SK-N-SH (cell line): ENCODE results near the gene ZNF518A. TPM values are rescaled to one million over a fixed set of nuclear protein-coding genes. Genes with fewer than 3 reads are reported as not detected.

Experiments
- CTCF ChIA-PET: fragments of 300-600, 350-600 bp; formaldehyde crosslinking; extraction: SDS; loops from one replicate; lab custom pipeline; 2021; lab: Yijun Ruan, JAX
- POLR2A ChIA-PET: fragments of 350-600 bp; sonication (Branson Sonifier 250); formaldehyde crosslinking; extraction: SDS; loops from one replicate; lab custom pipeline; 2020; ENCODE audit warnings: antibody characterized with exemption, inconsistent platforms; lab: Yijun Ruan, JAX
- DNase-seq: peaks from one replicate; pipeline ENCODE4 v3.0.0; 2012
- H2AFZ ChIP-seq: fragments of 200-600 bp; sonication (generic); 2 replicates; pipeline ENCODE4 v1.8.1; 2016; ENCODE audit warnings: antibody characterized with exemption, mild to moderate bottlenecking, low read depth
- H3F3A ChIP-seq: fragments of 200-600 bp; sonication (generic); replicated peaks from 2 replicates; pipeline ENCODE3; 2016; ENCODE audit warnings: antibody characterized with exemption, mild to moderate bottlenecking; ENCODE audit not compliant: insufficient read depth
- H3K27ac ChIP-seq, 2 experiments: fragments of 200-500 bp in 1 of 2; fragments of 200-600 bp in 1 of 2; sonication (Bioruptor generic) in 1 of 2; sonication (generic), shearing (Covaris generic) in 1 of 2; 2 replicates each; pipeline versions ENCODE4 v1.5.1 to v1.6.1; 2014 to 2016; ENCODE audit warnings: low read depth in 2 of 2, inconsistent platforms in 1 of 2, low read length in 1 of 2, mild to moderate bottlenecking in 1 of 2, mixed read lengths in 1 of 2
- H3K27me3 ChIP-seq: fragments of 200-600 bp; sonication (generic), shearing (Covaris generic); 2 replicates; pipeline ENCODE4 v1.6.1; 2016; ENCODE audit warnings: mixed run types; ENCODE audit not compliant: insufficient read depth
- H3K36me3 ChIP-seq, 2 experiments: fragments of 200-500 bp in 1 of 2; fragments of 200-600 bp in 1 of 2; sonication (Bioruptor generic) in 1 of 2; sonication (generic) in 1 of 2; replicated peaks in 1 of 2; 2 replicates each; pipeline versions ENCODE3 to v1.5.1; 2014 to 2016; ENCODE audit warnings: low read length in 1 of 2, mild to moderate bottlenecking in 1 of 2; ENCODE audit not compliant: insufficient read depth in 2 of 2, control insufficient read depth in 1 of 2
- H3K4me1 ChIP-seq, 2 experiments: fragments of 200-500 bp in 1 of 2; fragments of 200-600 bp in 1 of 2; sonication (Bioruptor generic) in 1 of 2; sonication (generic), shearing (Covaris generic) in 1 of 2; 2 replicates each; pipeline versions ENCODE4 v1.5.1 to v1.6.1; 2014 to 2016; ENCODE audit warnings: low read depth in 1 of 2, low read length in 1 of 2, mixed run types in 1 of 2; ENCODE audit not compliant: insufficient read depth in 2 of 2, control insufficient read depth in 1 of 2
- H3K4me2 ChIP-seq: fragments of 200-600 bp; sonication (generic), shearing (Covaris generic); 2 replicates; pipeline ENCODE4 v1.6.1; 2017; ENCODE audit warnings: mixed run types
- H3K4me3 ChIP-seq, 2 experiments: fragments of 200-500 bp in 1 of 2; fragments of 200-600 bp in 1 of 2; sonication (Bioruptor generic) in 1 of 2; sonication (generic), shearing (Covaris generic) in 1 of 2; 2 replicates each; pipeline versions ENCODE4 v1.5.1 to v1.8.1; 2014 to 2016; ENCODE audit warnings: low read depth in 2 of 2, inconsistent platforms in 1 of 2, low read length in 1 of 2, mild to moderate bottlenecking in 1 of 2, mixed read lengths in 1 of 2, moderate library complexity in 1 of 2
- H3K79me2 ChIP-seq: fragments of 200-600 bp; sonication (generic); 2 replicates; pipeline ENCODE4 v1.8.1; 2017; ENCODE audit warnings: mild to moderate bottlenecking; ENCODE audit not compliant: insufficient read depth
- H3K9ac ChIP-seq: fragments of 200-600 bp; sonication (generic); 2 replicates; pipeline ENCODE4 v1.6.1; 2017; ENCODE audit warnings: mixed run types
- H3K9me2 ChIP-seq: fragments of 200-600 bp; sonication (generic); 2 replicates; pipeline ENCODE4 v1.6.1; 2017; ENCODE audit warnings: mixed run types
- H3K9me3 ChIP-seq: fragments of 200-600 bp; sonication (generic); 2 replicates; pipeline ENCODE4 v1.6.1; 2017; ENCODE audit warnings: mixed run types, mild to moderate bottlenecking, moderate library complexity
- H4K20me1 ChIP-seq: fragments of 200-600 bp; sonication (generic); 2 replicates; pipeline ENCODE4 v1.6.1; 2017; ENCODE audit warnings: mild to moderate bottlenecking, mixed run types; ENCODE audit not compliant: insufficient read depth
- ELF1 ChIP-seq: IDR thresholded peaks from 2 replicates; pipeline ENCODE4 v1.4.0; 2012
- EP300 ChIP-seq, 2 experiments: IDR thresholded peaks; 2 replicates each; pipeline versions ENCODE4 v1.4.0 to v1.6.1; 2012; ENCODE audit warnings: borderline replicate concordance in 1 of 2, low read depth in 1 of 2, low read length in 1 of 2
- GABPA ChIP-seq: IDR thresholded peaks from 2 replicates; pipeline ENCODE4 v1.4.0; 2012; ENCODE audit warnings: low read depth, mild to moderate bottlenecking
- GATA2 ChIP-seq: sonication (generic); formaldehyde crosslinking; IDR thresholded peaks from 2 replicates; pipeline ENCODE4 v1.5.0; 2020; ENCODE audit warnings: mild to moderate bottlenecking, missing genetic modification reagents
- JUND ChIP-seq: IDR thresholded peaks from 2 replicates; pipeline ENCODE4 v1.4.0; 2012
- MXI1 ChIP-seq: IDR thresholded peaks from 2 replicates; pipeline ENCODE4 v1.6.1; 2012; ENCODE audit warnings: mild to moderate bottlenecking, low read depth, low read length, improper control_type of control experiment
- NFIC ChIP-seq: IDR thresholded peaks from 2 replicates; pipeline ENCODE4 v1.4.0; 2012; ENCODE audit warnings: borderline replicate concordance
- POLR2AphosphoS5 ChIP-seq: IDR thresholded peaks from 2 replicates; pipeline ENCODE4 v1.6.1; 2012; ENCODE audit warnings: low read depth, low read length
- RAD21 ChIP-seq: IDR thresholded peaks from 2 replicates; pipeline ENCODE4 v1.6.1; 2012; ENCODE audit warnings: mild to moderate bottlenecking, low read length
- RXRA ChIP-seq: IDR thresholded peaks from 2 replicates; pipeline ENCODE4 v1.4.0; 2012; ENCODE audit warnings: low read depth, mild to moderate bottlenecking, borderline replicate concordance
- SIN3A ChIP-seq: IDR thresholded peaks from 2 replicates; pipeline ENCODE4 v1.6.1; 2012; ENCODE audit warnings: low read depth, mild to moderate bottlenecking, low read length, moderate library complexity, borderline replicate concordance
- SMC3 ChIP-seq: IDR thresholded peaks from 2 replicates; pipeline ENCODE4 v1.6.1; 2012; ENCODE audit warnings: low read depth, low read length, improper control_type of control experiment
- TCF12 ChIP-seq: IDR thresholded peaks from 2 replicates; pipeline ENCODE4 v1.4.0; 2012
- YY1 ChIP-seq: IDR thresholded peaks from 2 replicates; pipeline ENCODE4 v1.4.0; 2012; ENCODE audit warnings: low read depth, mild to moderate bottlenecking
- WGBS: methylation state at CpG from one replicate; pipeline ENCODE4 v1.1.6; 2017; ENCODE audit warnings: low lambda C conversion rate; 5-methylcytosine and 5-hydroxymethylcytosine counted together
- polyA plus RNA-seq, 3 experiments: library from polyadenylated mRNA; depleted of rRNA; stranded (reverse); fragments of >200 nt; gene quantifications; 2 replicates each; pipeline ENCODE4 v1.2.3, GENCODE V29; 2012
- TF ChIP-seq, protein P1 (sequence below): IDR thresholded peaks from 2 replicates; pipeline ENCODE4; 2012
- TF ChIP-seq, protein P2 (sequence below): IDR thresholded peaks from 2 replicates; pipeline ENCODE4 v1.4.0; 2012; ENCODE audit warnings: low read depth, borderline replicate concordance
- TF ChIP-seq, protein P3 (sequence below): IDR thresholded peaks from 2 replicates; pipeline ENCODE4 v1.4.0; 2012; ENCODE audit warnings: low read depth, borderline replicate concordance
- TF ChIP-seq, protein P4 (sequence below): IDR thresholded peaks from 2 replicates; pipeline ENCODE4 v1.4.0; 2012; ENCODE audit warnings: low read depth
- TF ChIP-seq, protein P5 (sequence below): fragments of 150-350 bp; IDR thresholded peaks from 2 replicates; pipeline ENCODE4 v1.6.1; 2017; ENCODE audit warnings: antibody characterized with exemption, low read length, low read depth, borderline replicate concordance

ZNF518A gene
- polyA plus RNA-seq, 1 of the 3 experiments (the other 2 are of a cell fraction) = 1.7 TPM

DNA sequence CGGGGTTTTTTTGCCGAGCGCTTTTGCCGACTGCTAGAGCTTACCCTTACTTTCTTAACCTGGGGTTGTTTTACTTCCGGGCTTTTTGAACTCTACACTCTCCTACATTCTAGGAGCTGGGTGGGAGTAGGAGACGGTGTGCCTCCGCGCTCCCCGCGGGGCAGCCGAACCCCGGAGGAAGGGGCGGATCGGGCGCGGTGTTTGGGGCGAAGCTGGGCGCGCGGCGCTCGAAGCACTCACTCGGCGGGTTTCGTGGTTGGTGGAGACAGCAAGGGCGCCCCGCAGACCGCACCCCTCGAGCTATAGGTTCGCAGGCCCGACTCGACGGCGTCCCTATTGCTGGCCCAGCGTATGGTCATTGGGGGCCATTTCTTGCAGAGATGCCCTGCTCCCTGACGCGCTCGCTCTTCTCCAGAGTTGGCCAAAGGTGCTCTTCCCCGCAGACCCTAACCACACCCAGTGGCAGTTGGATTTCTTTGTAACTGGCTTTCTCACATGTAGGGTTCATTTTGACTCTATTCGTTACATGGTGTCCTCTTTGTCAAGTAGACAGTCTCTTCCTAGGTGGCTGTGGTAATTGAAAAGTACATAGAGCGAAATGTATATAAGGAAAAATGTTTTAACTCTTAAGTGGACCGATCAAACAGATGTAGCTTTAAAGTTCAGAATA is 364 bp downstream of the ZNF518A start:
- DNase-seq = peak; percentile 89
- ChIA-PET POLR2A (interaction anchor here (0.9 to 2.4 kb wide), 13 partner anchors 8 to 705 kb away, joined by 3 to 114 read pairs (median 6); partner anchors contain the start of genes CC2D2B, CCNJ and TCTN3), CTCF (interaction anchor here (0.6 to 1.6 kb wide), 10 partner anchors 10 to 437 kb away, joined by 3 to 6 read pairs (median 3); partner anchors contain the start of gene TCTN3)
- 2% methylated on average over 19 of the region's 42 CpGs for WGBS
- Histone ChIP-seq H3K79me2 (no peaks in the 10 kb centered on the region), H3K4me1 (peaks cover 4 to 7% of the 10 kb centered on the region in 2 experiments; a peak in 3 of 4 replicates), H3F3A (peaks cover 12% of the 10 kb centered on the region), H3K9me3 (no peaks in the 10 kb centered on the region; the same call in 1 of the 2 replicates), H3K9me2 (no peaks in the 10 kb centered on the region), H2AFZ (peak overlapping the region; percentile 100), H3K4me2 (peak overlapping the region; percentile 74), H3K27me3 (no peaks in the 10 kb centered on the region), H3K27ac (peak overlapping the region; percentile 89 to 99), H3K4me3 (peak overlapping the region; percentile 77 to 85), H3K36me3 (peaks cover 14 to 28% of the 10 kb centered on the region in 2 experiments), H4K20me1 (no peaks in the 10 kb centered on the region), H3K9ac (peak overlapping the region; percentile 80)
- TF ChIP-seq, protein P1, sequence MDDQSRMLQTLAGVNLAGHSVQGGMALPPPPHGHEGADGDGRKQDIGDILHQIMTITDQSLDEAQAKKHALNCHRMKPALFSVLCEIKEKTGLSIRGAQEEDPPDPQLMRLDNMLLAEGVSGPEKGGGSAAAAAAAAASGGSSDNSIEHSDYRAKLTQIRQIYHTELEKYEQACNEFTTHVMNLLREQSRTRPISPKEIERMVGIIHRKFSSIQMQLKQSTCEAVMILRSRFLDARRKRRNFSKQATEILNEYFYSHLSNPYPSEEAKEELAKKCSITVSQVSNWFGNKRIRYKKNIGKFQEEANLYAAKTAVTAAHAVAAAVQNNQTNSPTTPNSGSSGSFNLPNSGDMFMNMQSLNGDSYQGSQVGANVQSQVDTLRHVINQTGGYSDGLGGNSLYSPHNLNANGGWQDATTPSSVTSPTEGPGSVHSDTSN = no peak
- TF ChIP-seq RAD21 (no peak), MXI1 (peak; percentile 41; the same call in 1 of the 2 replicates), POLR2AphosphoS5 (peak; percentile 67; the same call in 1 of the 2 replicates), GABPA (peak; percentile 18; the same call in 1 of the 2 replicates), ELF1 (peak; percentile 27; the same call in 1 of the 2 replicates), SIN3A (0 out of 2 replicates have a peak, but pooled peaks have one; percentile 38), SMC3 (no peak)
- TF ChIP-seq, protein P2, sequence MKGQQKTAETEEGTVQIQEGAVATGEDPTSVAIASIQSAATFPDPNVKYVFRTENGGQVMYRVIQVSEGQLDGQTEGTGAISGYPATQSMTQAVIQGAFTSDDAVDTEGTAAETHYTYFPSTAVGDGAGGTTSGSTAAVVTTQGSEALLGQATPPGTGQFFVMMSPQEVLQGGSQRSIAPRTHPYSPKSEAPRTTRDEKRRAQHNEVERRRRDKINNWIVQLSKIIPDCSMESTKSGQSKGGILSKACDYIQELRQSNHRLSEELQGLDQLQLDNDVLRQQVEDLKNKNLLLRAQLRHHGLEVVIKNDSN = no peak
- TF ChIP-seq, protein P3, sequence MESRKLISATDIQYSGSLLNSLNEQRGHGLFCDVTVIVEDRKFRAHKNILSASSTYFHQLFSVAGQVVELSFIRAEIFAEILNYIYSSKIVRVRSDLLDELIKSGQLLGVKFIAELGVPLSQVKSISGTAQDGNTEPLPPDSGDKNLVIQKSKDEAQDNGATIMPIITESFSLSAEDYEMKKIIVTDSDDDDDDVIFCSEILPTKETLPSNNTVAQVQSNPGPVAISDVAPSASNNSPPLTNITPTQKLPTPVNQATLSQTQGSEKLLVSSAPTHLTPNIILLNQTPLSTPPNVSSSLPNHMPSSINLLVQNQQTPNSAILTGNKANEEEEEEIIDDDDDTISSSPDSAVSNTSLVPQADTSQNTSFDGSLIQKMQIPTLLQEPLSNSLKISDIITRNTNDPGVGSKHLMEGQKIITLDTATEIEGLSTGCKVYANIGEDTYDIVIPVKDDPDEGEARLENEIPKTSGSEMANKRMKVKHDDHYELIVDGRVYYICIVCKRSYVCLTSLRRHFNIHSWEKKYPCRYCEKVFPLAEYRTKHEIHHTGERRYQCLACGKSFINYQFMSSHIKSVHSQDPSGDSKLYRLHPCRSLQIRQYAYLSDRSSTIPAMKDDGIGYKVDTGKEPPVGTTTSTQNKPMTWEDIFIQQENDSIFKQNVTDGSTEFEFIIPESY = no peak
- TF ChIP-seq, protein P4, sequence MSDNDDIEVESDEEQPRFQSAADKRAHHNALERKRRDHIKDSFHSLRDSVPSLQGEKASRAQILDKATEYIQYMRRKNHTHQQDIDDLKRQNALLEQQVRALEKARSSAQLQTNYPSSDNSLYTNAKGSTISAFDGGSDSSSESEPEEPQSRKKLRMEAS = peak; percentile 41; the same call in 1 of the 2 replicates

DNA sequence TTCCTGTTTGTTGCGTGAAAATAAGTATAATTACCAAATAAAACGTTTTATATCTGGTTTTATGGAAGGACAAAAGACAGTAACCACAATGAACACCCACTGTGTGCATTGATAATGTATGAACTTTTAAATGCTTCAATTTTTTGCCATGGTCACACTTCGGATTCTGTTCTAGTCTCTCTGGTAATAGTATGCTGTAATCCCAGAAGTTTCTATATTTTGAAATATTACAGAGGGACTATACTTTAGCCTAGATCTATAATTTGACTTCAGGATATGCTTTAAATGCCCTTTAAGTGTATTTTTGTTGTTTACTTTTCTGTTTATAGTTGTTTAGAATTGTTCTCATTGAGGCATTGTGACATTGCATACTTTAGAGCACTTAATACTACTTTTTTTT is 1.5 kb downstream of the ZNF518A start:
- peaks cover 12% of the 10 kb centered on the region for H3F3A ChIP-seq
- no peak for DNase-seq
- no peaks in the 10 kb centered on the region for H3K9me2 ChIP-seq
- no peaks in the 10 kb centered on the region; the same call in 1 of the 2 replicates for H3K9me3 ChIP-seq
- H2AFZ ChIP-seq = no peak overlapping the region
- H3K4me1 ChIP-seq = peaks cover 6 to 7% of the 10 kb centered on the region in 2 experiments; a peak in 3 of 4 replicates
- H3K27me3 ChIP-seq = no peaks in the 10 kb centered on the region
- peak overlapping the region; percentile 74; the same call in 1 of the 2 replicates for H3K4me2 ChIP-seq
- no peaks in the 10 kb centered on the region for H4K20me1 ChIP-seq
- H3K36me3 ChIP-seq = peaks cover 18 to 33% of the 10 kb centered on the region in 2 experiments
- H3K4me3 ChIP-seq = no peak overlapping the region; a peak in 1 of 4 replicates
- CTCF ChIA-PET = no interaction called here
- H3K79me2 ChIP-seq = no peaks in the 10 kb centered on the region
- TF ChIP-seq JUND (no peak), NFIC (no peak), POLR2AphosphoS5 (no peak), TCF12 (no peak), YY1 (no peak), GATA2 (CRISPR knock-in tag) (no peak), EP300 (IDR thresholded peaks at IDR 0.05; ENCODE audit: borderline replicate concordance in 1 of 2, low read depth in 1 of 2, low read length in 1 of 2) (no peak), GABPA (no peak), RXRA (no peak)
- TF ChIP-seq, protein P4 = no peak
- TF ChIP-seq, protein P3 = no peak
- TF ChIP-seq, protein P5, sequence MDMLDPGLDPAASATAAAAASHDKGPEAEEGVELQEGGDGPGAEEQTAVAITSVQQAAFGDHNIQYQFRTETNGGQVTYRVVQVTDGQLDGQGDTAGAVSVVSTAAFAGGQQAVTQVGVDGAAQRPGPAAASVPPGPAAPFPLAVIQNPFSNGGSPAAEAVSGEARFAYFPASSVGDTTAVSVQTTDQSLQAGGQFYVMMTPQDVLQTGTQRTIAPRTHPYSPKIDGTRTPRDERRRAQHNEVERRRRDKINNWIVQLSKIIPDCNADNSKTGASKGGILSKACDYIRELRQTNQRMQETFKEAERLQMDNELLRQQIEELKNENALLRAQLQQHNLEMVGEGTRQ = no peak
- POLR2A ChIA-PET = no interaction called here
- no peak overlapping the region for H3K9ac ChIP-seq
- H3K27ac ChIP-seq = no peak overlapping the region
- WGBS = 64% methylated on average over 3 of the region's 3 CpGs
